Measurements from ENCODE around the gene PSG4.
"Not testable (repeated sequence)": the region's sequence is repeated elsewhere in the genome, so short reads cannot be mapped to it uniquely, and the experiment has no call there.

DNA sequence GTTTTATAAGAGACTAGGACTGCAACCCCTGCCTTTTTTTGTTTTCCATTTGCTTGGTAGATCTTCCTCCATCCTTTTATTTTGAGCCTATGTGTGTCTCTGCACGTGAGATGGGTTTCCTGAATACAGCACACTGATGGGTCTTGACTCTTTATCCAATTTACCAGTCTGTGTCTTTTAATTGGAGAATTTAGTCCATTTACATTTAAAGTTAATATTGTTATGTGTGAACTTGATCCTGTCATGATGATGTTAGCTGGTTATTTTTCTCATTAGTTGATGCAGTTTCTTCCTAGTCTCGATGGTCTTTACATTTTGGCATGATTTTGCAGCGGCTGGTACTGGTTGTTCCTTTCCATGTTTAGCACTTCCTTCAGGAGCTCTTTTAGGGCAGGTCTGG is 40.4 kb upstream of the PSG4 start:
- TF ChIP-seq, protein P1, sequence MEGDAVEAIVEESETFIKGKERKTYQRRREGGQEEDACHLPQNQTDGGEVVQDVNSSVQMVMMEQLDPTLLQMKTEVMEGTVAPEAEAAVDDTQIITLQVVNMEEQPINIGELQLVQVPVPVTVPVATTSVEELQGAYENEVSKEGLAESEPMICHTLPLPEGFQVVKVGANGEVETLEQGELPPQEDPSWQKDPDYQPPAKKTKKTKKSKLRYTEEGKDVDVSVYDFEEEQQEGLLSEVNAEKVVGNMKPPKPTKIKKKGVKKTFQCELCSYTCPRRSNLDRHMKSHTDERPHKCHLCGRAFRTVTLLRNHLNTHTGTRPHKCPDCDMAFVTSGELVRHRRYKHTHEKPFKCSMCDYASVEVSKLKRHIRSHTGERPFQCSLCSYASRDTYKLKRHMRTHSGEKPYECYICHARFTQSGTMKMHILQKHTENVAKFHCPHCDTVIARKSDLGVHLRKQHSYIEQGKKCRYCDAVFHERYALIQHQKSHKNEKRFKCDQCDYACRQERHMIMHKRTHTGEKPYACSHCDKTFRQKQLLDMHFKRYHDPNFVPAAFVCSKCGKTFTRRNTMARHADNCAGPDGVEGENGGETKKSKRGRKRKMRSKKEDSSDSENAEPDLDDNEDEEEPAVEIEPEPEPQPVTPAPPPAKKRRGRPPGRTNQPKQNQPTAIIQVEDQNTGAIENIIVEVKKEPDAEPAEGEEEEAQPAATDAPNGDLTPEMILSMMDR (IDR thresholded peaks at IDR 0.05), result not testable (repeated sequence)
- TF ChIP-seq POLR2A (IDR thresholded peaks at IDR 0.05), result not testable (repeated sequence)
